HL-60/S4 treated with retinoic acid at 250 ng/mL for 4 days and 3 days (cell line): ENCODE data around the gene SYTL5.
"Not testable (repeated sequence)": the region's sequence is repeated elsewhere in the genome, so short reads cannot be mapped to it uniquely, and the experiment has no call there.

Source experiments
- in situ Hi-C: fragments of 300-500 bp; cut with MboI; formaldehyde crosslinking; loops from 2 replicates; pipeline ENCODE4 v1.7.0; 2022; ENCODE audit warnings: low sequenced_read_pairs

Gene SYTL5

DNA sequence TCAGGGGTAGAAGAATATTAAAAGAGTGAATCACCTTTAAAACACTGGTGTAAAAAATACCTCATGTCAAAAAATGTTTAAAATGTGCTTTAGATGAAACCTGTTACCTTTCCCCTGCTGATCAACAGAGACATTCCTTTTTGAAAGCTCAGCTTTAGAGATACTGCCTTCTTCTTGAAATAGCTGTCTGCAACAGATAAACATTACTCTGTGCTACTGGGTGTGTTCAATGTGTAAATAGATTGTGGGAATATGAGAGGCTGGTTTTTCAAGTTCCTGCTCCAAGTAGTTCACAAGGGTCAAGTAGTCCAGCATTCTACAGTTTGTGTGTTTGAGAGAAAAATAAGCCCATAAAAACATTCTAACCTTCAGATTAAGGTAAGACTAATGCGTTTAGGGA lies at the start of gene SYTL5:
Gene SYTL5 (plus strand): TSS at position 263 of the 400 bp plus-strand sequence. CDS start 27,337 bp downstream, outside the sequence.
- in situ Hi-C loops, result no loop called here

DNA sequence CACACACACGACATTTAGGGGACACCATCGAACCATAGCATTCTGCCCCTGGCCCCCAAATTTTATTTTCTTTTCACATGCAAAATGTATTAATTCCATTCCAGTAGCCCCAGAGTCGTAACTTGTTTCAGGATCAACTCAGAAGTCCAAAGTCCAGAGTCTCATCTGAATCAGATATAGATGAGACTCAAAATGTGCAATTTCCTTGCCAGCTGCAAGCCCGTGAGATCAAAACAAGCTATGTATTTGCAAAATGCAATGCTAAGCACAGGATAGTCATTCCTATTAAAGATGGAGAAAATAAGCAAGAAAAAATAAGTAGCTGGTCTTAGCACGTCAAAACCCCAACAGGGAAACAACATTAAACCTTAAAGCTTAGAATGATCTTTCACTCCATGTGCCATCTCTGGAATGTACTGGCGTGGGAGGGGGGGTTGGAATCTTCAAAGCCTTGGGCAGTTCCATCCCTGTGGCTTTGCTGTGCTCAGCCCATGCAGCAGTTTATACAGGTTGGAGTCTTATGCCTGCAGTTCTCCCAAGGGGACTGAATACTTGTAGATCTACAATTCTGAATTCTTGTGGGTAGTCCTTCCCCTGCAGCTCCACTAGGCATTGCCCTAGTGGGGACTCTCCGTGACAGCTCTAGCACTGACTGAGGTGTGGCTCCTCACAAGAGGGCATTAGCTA lies 47.7 kb upstream of the SYTL5 start:
- in situ Hi-C loops, result no loop called here

DNA sequence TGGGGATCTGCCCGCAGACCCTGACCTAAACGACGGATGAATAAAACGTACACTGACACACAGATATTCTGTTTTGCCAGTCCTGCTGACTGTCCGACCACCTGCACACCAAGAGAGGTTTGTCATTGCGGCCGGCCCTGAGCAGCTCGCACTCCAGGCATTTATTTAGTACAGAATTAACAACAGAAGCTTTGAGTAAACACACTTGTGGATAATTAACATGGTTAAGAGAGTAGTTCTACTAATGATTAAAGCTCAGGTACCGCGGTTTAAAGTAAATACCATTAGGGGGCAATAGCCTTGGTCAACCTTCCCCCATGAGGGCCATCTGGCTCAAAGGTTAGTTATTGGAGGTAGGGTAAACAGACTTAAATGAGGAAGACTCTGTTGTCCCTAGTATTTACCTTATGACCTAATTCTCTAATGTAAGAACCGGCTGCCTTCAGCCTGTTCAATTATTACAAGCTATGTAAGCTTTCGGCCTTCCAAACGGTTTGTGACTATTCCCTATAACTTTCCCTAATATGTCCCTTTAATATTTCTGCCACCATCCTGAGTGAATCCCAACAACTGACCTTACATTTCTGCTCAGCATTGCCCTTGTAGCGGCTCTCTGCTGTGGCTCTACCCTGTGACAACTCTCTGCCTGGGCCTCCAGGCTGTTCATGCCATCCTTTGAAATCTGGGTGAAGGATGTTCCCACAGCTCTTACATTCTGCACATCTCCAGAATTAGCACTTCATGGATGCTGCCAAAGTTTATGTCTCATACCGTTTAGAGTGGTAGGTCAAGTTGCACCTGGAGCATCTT lies 46.9 kb upstream of the SYTL5 start:
- in situ Hi-C loops, result no loop called here

DNA sequence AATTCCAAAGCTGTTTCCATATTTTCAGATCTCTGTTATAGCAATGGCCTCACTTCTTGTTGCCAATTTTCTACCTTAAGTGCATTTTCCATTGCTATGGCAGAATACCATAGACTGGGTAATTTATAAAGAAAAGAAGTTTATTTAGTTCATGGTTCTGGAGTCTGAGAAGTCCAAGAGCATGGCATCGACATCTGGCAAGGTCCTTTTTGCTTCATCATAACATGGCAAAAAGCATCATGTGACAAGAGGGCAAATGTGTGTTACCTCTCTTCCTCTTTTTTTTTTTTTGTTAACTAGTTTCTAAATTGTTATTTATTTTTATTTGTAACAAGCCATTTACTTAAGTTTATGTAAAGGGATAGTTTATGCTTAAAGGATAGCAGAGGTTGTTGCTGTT lies 45.2 kb upstream of the SYTL5 start:
- in situ Hi-C loops, result no loop called here

DNA sequence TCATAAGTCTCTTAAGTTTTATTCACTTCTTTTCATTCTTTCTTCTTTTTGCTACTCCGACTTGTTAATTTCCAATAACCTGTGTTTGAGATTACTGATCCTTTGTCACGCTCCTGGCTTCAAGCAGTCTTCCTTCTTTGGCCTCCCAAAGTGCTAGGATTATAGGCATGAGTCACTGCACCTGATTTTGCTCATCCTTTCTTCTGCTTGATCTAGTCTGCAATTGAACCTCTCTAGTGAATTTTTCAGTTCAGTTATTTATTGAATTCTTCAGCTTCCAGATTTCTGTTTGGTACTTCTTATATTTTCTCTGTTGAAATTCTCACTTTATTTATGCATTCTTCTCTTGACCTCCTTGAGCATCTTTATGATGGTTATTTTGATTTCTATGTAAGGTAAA lies 38.6 kb upstream of the SYTL5 start:
- in situ Hi-C loops, result no loop called here

DNA sequence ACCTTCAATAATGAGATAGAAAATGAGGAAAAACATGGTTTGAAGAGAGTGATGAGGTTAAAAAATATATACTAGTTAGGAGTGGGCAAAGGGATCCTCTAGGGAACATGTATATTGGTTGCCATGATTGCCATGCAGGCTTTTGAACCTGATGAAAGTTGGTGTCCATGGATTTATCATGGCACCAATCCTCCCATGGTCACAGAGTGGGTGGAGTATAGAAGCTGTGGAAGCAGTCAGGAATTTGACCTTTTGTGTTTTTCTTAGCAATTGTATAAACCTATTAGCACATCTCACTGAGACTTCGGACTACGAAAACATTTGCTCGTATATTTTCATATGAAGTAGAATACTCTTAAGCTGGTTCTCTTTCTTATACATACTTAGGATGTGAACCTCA lies 30.9 kb upstream of the SYTL5 start:
- in situ Hi-C loops, result no loop called here

DNA sequence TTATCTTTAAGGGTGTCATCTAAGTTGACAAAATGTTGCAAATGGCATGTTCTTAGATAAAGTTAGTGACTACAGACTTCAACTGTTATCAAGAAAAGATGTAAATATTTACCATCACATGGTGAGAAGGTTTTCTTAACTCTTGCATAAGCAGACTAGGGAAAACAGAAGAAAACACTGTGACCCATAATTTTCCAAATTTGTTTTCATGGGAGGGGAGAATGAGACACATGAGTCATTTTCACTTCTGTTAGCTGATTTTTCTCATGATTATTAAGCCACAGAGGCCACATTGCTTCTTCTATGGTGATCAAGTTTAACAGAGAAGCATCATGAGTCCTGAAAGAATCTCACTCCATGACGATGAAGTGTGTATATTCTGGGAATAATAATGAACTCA lies 30.2 kb upstream of the SYTL5 start:
- in situ Hi-C loops, result no loop called here

DNA sequence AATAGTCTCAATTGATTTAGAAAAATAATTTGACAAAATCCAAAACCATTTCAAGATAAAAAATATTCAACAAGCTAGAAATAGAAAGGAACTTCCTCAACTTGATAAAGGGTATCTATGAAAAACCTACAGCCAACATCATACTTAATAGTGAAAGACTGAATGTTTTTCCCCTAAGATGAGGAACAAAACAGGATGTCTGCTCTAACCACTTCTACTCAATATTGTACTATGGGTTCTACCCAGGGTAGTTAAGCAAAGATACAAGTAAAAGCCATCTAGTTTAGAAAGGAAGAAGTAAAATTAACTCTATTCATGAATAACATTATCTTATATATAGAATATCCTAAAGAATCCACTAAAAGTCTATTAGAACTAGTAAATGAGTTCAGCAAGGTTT lies 21.5 kb upstream of the SYTL5 start:
- in situ Hi-C loops, result no loop called here

DNA sequence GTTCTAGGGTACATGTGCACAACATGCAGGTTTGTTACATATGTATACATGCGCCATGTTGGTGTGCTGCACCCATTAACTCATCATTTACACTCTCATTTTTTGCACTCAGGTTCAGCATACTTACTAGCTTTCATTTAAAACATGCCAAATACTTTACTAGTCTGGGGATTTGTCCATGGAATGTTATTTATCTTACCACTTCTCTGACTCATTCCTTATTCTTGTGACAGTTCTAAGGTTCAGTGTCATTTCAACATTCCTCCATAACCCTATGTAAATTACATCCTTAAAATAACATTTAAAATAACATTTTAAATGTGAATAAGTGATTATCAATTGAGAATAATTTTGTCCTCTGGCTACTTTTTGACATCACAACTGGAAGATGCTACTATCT lies 19.5 kb upstream of the SYTL5 start:
- in situ Hi-C loops, result no loop called here

DNA sequence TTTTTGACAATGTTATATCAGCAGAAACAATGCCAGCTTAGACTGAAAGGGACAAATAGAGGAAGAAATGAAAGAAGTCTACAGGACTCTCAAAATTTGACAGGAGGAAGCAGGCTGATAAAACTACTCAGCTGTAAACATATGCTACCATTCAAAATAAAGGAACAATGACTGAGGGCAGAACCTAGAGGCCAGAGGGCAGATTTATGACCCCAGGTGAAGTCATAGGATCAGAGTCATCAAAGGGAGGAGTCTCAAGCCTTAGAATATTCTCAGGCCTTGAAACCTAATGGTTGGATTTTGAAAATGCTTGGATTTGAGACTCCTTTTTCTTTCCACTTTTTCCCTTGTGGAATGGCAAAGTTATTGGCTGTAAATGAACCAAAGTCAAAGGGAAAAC lies 17.0 kb upstream of the SYTL5 start:
- in situ Hi-C loops, result no loop called here

DNA sequence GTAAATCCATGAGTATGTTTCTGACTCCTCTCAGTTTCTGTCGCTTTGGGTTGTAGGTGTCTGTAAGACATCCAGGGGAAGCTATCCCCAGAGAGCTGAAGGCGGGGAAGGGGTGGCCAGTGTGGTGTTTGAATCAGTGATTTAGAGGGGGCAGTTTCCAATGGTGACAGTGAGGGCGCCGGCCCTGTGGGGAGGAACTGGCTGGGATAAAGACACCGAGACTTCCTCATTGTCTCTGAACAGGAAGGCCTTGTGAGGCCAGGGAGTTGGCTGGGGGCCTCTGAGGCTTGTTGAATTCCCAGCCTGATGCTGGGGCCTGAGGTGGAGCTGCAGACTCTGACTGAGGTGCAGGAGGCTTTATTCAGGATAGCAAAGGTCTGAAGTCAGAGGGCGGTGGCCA lies 15.1 kb upstream of the SYTL5 start:
- in situ Hi-C loops, result not testable (repeated sequence)

DNA sequence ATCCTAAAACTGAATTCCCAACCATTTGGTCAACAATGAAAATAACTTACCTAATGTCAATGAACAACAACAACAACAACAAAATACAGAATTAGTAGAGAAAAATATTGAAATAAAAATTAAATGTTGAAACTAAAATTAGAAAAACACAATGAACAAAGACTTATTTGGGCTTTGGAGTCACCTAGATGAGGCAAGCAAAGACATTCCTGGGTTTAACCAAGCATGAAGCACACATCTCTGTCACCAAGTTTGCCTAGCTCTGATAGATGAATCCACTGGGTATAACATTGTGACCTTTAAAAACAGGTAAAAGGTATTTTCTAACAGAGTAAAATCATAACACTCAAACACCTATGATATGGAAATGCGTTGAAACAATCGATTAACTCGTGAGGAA lies 13.2 kb upstream of the SYTL5 start:
- in situ Hi-C loops, result no loop called here

DNA sequence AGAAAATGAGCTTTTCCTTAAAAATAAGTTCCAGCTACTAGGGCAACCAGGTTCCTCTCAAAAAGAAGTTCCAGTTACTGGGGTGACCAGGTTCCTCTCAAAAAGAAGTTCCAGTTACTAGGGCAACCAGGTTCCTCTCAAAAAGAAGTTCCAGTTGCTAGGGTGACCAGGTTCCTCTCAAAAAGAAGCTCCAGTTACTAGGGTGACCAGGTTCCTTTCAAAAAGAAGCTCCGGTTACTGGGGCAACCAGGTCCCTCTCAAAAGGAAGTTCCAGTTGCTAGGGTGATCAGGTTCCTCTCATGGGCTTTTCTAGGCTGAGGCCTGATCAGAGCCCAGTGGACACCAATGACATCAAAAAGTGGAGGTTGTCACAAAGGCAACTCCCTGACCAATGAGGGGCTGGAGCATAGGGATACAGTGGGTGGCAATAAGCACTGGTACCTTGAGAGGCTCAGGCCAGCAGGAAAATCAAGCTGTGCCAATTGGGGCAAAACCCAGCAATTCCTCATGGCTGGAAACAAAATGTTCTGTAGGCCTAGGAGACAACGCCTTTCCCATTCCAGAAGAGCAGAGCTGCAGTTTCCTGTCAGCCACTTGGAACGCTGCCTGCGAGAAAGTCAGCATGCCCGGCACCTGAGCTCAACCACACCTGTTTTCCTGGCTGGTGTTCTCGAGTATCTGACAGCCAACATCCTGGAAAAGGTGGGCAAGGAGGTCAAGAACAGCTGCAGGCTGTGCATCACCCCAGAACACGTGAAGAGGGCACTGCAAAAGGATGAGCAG lies 12.3 kb upstream of the SYTL5 start:
- in situ Hi-C loops, result no loop called here

DNA sequence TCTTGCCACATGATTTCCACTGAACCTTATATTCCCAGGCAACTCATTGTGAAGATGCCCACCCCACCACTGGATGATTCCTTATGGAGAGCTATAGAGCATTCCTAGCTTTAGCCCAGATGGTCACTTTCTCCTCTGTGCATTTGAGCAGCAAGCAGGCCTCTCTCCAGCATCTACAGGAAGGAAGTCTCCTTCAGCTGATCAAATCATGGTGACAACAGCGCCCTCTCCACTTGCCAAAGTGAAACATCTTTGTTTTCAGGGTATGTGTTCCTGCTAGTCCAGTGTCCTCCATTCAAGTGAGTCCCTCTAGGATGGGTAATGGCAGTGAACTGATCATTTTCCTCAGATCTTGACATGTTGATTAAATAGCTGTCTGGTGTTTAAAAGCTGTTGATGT lies 10.9 kb upstream of the SYTL5 start:
- in situ Hi-C loops, result no loop called here

DNA sequence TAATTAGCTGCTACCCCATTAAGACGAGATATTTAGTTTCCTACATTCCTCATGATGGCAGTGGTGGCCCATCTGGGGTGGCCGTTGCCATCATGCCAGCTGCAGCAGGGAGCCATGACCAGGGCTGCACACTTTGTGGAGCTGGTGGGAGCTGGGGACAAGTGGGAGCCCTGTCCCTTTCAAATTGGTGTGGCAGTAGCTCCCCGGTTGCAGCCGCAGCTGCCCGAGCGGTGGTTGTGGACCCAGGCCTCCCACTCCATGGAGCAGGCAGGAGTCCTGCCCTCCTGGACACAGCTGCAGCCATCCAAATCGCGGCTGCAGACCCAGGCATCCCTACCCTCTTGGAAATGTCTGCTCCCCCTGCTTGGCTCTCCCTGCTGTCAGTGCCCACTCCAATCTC lies 9.3 kb upstream of the SYTL5 start:
- in situ Hi-C loops, result no loop called here

DNA sequence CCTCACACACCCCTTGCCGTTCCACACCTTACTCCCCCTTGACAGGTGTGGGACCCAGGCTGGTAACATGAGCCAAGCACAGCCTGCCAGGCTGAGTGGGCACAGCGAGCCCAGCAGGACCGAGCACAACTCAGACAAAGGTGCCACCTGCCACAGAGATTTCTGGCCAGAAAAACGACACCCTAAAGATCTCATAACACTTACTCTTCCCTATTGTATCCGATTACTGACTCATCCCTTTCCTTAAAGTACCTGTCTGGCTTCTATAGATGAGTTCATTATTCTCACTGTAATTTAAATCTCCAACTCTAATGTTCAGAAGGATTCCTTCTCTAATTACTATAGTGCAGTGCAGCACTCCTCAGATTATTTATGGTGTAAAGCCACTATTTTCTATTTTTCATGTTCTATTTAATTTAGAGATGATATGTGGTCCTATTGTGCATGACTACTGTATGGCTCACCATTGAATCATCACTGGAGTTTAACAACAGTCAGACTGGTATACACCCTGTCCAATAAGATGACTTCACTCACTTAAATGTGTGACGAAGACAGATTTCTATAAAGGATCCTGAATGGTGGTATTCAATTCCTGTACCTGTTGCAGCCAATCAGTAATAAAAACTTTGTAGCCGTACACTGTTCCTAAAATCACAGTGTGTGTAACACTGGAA lies 7.6 kb upstream of the SYTL5 start:
- in situ Hi-C loops, result no loop called here

DNA sequence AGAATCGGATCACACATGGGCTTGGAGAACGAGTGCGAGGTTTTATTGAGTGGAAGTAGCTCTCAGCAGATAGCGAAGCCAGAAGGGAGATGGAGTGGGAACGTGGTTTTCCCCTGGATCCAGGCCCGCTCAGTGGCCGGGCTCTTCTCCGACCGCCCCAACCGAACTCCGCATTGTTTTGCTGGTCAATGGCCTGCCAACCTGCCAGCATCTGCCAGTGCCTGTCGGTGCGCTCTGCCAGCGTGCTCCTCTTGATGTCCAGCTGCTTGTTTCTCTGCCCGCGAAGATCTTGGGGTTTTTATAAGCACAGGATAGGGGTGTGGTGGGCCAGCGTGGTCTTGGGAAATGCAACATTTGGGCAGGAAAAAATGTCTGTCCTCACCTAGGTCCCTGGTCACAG lies 5.6 kb upstream of the SYTL5 start:
- in situ Hi-C loops, result no loop called here

DNA sequence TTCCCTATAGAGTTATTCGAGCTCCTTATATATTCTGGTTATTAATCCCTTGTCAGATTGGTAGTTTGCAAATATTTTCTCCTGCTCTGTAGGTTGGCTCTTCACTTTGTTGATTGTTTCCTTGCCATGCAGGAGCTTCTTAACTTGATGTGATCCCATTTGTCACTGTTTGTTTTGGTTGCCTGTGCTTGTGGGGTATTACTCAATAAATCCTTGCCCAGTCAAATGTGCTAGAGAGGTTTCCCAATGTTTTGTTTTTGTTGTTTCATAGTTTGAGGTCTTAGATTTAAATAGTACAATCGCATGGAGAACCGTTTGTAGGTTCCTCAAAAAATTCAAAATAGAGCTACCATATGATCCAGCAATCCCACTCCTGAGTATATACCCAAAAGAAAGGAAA lies 2.3 kb upstream of the SYTL5 start:
- in situ Hi-C loops, result no loop called here

DNA sequence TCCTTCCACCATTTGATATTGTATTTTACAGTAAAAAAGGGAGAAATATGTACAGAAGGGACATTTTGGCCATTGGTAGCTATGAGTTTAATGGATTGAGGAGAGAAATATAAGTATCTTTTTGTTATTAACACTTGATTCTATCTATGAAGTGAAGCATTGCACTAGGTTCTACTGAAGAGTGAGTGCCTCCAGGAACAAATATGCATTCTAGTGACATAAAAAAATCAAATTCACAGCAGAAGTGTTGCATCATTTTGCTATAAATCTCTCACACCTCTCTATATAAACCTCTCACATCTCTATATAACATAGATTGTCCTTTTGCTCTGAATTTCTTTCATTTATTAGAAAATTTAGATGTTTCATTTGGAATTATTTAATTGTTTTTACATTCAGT lies 425 bp downstream of the SYTL5 start:
- in situ Hi-C loops, result no loop called here

DNA sequence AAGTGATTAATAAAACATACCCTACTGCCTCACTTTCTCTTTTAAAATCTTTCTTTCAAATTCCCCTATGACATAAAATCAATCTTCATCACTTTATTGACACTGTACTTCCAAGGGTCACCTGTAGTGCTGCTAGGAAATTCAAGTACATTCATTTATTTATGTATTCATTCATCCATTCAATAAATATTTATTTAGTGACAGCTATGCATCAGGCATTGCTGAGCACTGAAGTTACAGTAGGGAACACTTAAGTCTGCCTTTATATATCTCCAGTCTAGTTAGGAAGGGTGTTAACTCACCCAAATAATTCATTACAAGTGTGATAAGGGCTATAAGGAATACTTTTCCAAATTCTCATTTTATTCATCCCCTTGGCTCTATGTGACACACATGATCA lies 2.3 kb downstream of the SYTL5 start:
- in situ Hi-C loops, result no loop called here

DNA sequence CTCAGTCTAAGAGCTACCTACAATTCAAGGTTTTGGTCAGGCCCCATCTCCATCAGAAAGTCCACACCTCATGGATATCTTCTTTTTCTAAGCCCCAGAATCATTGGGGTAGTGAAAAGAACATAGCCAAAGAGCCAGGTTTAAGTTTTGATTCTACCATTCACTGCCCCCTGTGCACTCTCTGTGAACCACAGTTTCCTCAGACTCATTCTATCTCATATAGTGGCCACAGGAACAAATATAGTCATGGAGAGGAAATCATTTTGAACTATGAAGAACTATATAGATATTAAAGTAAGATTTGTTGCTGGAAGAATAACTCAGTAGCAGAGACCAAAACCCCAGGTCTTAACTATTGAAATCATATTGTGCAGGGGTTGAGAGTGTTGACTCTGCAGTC lies 3.3 kb downstream of the SYTL5 start:
- in situ Hi-C loops, result no loop called here
